ENCODE data around the gene SLC35F1. TPM values are rescaled to one million over a fixed set of nuclear protein-coding genes. Genes with fewer than 3 reads are reported as not detected.

Gene SLC35F1
- total RNA-seq, 2 donors from 2014 or later: not detected

GRCh38 chr6:118294906-118295305 lies 387.8 kb downstream of the SLC35F1 start:
- no peak for DNase-seq (ENCODE audit: low spot score in 2 of 2)
- Mint-ChIP-seq H3K27ac (no peak overlapping the region), H3K36me3 (no peaks in the 10 kb centered on the region), H3K9me3 (no peaks in the 10 kb centered on the region)
- ATAC-seq: no peak

- DNase-seq (ENCODE audit: low spot score in 2 of 2) (no peak), ATAC-seq (no peak)
- H3K27ac Mint-ChIP-seq: no peak overlapping the region
- H3K9me3 Mint-ChIP-seq: no peaks in the 10 kb centered on the region
- H3K36me3 Mint-ChIP-seq: no peaks in the 10 kb centered on the region
Observed at GRCh38 chr6:118295336-118295735, 388.3 kb downstream of the SLC35F1 start.

- no peak for ATAC-seq
- no peak for DNase-seq (ENCODE audit: low spot score in 2 of 2)
- H3K27ac Mint-ChIP-seq: no peak overlapping the region
- H3K9me3 Mint-ChIP-seq: no peaks in the 10 kb centered on the region
- no peaks in the 10 kb centered on the region for H3K36me3 Mint-ChIP-seq
Observed at GRCh38 chr6:118296129-118296901, 389.3 kb downstream of the SLC35F1 start.

GRCh38 chr6:118297821-118298220 lies 390.8 kb downstream of the SLC35F1 start:
- Mint-ChIP-seq H3K9me3 (no peaks in the 10 kb centered on the region), H3K36me3 (no peaks in the 10 kb centered on the region), H3K27ac (no peak overlapping the region)
- ATAC-seq (no peak), DNase-seq (ENCODE audit: low spot score in 2 of 2) (no peak)

- Mint-ChIP-seq H3K9me3 (no peaks in the 10 kb centered on the region), H3K27ac (no peak overlapping the region), H3K36me3 (no peaks in the 10 kb centered on the region)
- DNase-seq (ENCODE audit: low spot score in 2 of 2) (no peak), ATAC-seq (no peak)
Observed at GRCh38 chr6:118298476-118299427, 391.7 kb downstream of the SLC35F1 start.

GRCh38 chr6:118299457-118299856 lies 392.4 kb downstream of the SLC35F1 start:
- DNase-seq (ENCODE audit: low spot score in 2 of 2): no peak
- no peak for ATAC-seq
- Mint-ChIP-seq H3K9me3 (no peaks in the 10 kb centered on the region), H3K36me3 (no peaks in the 10 kb centered on the region), H3K27ac (no peak overlapping the region)

GRCh38 chr6:118304321-118304720 lies 397.3 kb downstream of the SLC35F1 start:
- H3K27ac Mint-ChIP-seq: no peak overlapping the region

GRCh38 chr6:118305081-118305480 lies 398.0 kb downstream of the SLC35F1 start:
- DNase-seq (ENCODE audit: low spot score in 2 of 2) (no peak), ATAC-seq (no peak)
- no peaks in the 10 kb centered on the region for H3K36me3 Mint-ChIP-seq
- no peak overlapping the region for H3K27ac Mint-ChIP-seq
- no peaks in the 10 kb centered on the region for H3K9me3 Mint-ChIP-seq

More at GRCh38 chr6:118304321-118304720, 397.3 kb downstream of the SLC35F1 start:
- Mint-ChIP-seq H3K9me3 (no peaks in the 10 kb centered on the region), H3K36me3 (no peaks in the 10 kb centered on the region)
- no peak for DNase-seq (ENCODE audit: low spot score in 2 of 2)
- no peak for ATAC-seq

GRCh38 chr6:118306392-118307238 lies 399.6 kb downstream of the SLC35F1 start:
- Mint-ChIP-seq H3K36me3 (no peaks in the 10 kb centered on the region), H3K27ac (no peak overlapping the region), H3K9me3 (no peaks in the 10 kb centered on the region)
- DNase-seq (ENCODE audit: low spot score in 2 of 2) (no peak), ATAC-seq (no peak)

GRCh38 chr6:118307581-118307980 lies 400.5 kb downstream of the SLC35F1 start:
- no peak for DNase-seq (ENCODE audit: low spot score in 2 of 2)
- no peak for ATAC-seq
- no peak overlapping the region for H3K27ac Mint-ChIP-seq
- H3K9me3 Mint-ChIP-seq: no peaks in the 10 kb centered on the region
- no peaks in the 10 kb centered on the region for H3K36me3 Mint-ChIP-seq

GRCh38 chr6:118309337-118310093 lies 402.5 kb downstream of the SLC35F1 start:
- ATAC-seq: no peak
- Mint-ChIP-seq H3K27ac (no peak overlapping the region), H3K9me3 (no peaks in the 10 kb centered on the region), H3K36me3 (no peaks in the 10 kb centered on the region)
- DNase-seq (ENCODE audit: low spot score in 2 of 2): no peak

GRCh38 chr6:118313208-118313607 lies 406.1 kb downstream of the SLC35F1 start:
- no peak overlapping the region for H3K27ac Mint-ChIP-seq
- ATAC-seq (no peak), DNase-seq (ENCODE audit: low spot score in 2 of 2) (no peak)
- H3K36me3 Mint-ChIP-seq: no peaks in the 10 kb centered on the region
- H3K9me3 Mint-ChIP-seq: no peaks in the 10 kb centered on the region

- DNase-seq (ENCODE audit: low spot score in 2 of 2) (no peak), ATAC-seq (no peak)
- no peaks in the 10 kb centered on the region for H3K36me3 Mint-ChIP-seq
- no peaks in the 10 kb centered on the region for H3K9me3 Mint-ChIP-seq
- no peak overlapping the region for H3K27ac Mint-ChIP-seq
Observed at GRCh38 chr6:118313762-118314161, 406.7 kb downstream of the SLC35F1 start.

GRCh38 chr6:118316796-118317384 lies 409.8 kb downstream of the SLC35F1 start:
- no peak overlapping the region for H3K27ac Mint-ChIP-seq
- no peak for DNase-seq (ENCODE audit: low spot score in 2 of 2)
- H3K36me3 Mint-ChIP-seq: no peaks in the 10 kb centered on the region
- ATAC-seq: no peak
- no peaks in the 10 kb centered on the region for H3K9me3 Mint-ChIP-seq

GRCh38 chr6:118317581-118318563 lies 410.8 kb downstream of the SLC35F1 start:
- Mint-ChIP-seq H3K9me3 (no peaks in the 10 kb centered on the region), H3K36me3 (no peaks in the 10 kb centered on the region), H3K27ac (no peak overlapping the region)
- ATAC-seq (no peak), DNase-seq (ENCODE audit: low spot score in 2 of 2) (no peak)

Measured in activated naive CD4-positive, alpha-beta T cell treated with anti-CD3 and anti-CD28 coated beads, Interleukin-2, amount 50 U/mL, for 72 hours (primary cell).